RWPE2 (cell line): ENCODE results near the gene MLX.

Experiments
- ATAC-seq: fragments of 200-7000 bp; cut with Tn5 transposase; 3 replicates; pipeline ENCODE4 v1.9.1; 2021; ENCODE audit warnings: low read depth
- DNase-seq: peaks from one replicate; pipeline ENCODE4 v3.0.0-alpha.2; 2020; ENCODE audit warnings: low spot score
- H3K27ac ChIP-seq: fragments of 450-650 bp; 2 replicates; pipeline ENCODE4 v1.5.1; 2017; ENCODE audit warnings: mild to moderate bottlenecking; ENCODE audit not compliant: poor library complexity, severe bottlenecking
- H3K27me3 ChIP-seq: fragments of 250-450 bp; sonication (Bioruptor Pico); 2 replicates; pipeline ENCODE4 v1.5.1; 2021; ENCODE audit warnings: mild to moderate bottlenecking, moderate library complexity; ENCODE audit not compliant: insufficient read depth, poor library complexity, severe bottlenecking
- H3K36me3 ChIP-seq: fragments of 250-450 bp; sonication (Bioruptor Pico); 2 replicates; pipeline ENCODE4 v1.5.1; 2020; ENCODE audit warnings: low read depth, mild to moderate bottlenecking, moderate library complexity
- H3K4me1 ChIP-seq: fragments of 250-450 bp; sonication (Bioruptor Pico); 2 replicates; pipeline ENCODE4 v1.5.1; 2021; ENCODE audit warnings: mild to moderate bottlenecking, moderate library complexity; ENCODE audit not compliant: insufficient read depth, poor library complexity, severe bottlenecking
- H3K4me3 ChIP-seq: fragments of 250-450 bp; sonication (Bioruptor Pico); 2 replicates; pipeline ENCODE4 v1.5.1; 2021; ENCODE audit warnings: mild to moderate bottlenecking, moderate library complexity; ENCODE audit not compliant: severe bottlenecking
- H3K9me3 ChIP-seq: fragments of 250-450 bp; sonication (Bioruptor Pico); 2 replicates; pipeline ENCODE4 v1.5.1; 2021; ENCODE audit warnings: mild to moderate bottlenecking, moderate library complexity; ENCODE audit not compliant: severe bottlenecking
- TF ChIP-seq, protein P1 (sequence below): fragments of 450-650 bp; IDR thresholded peaks from one replicate; pipeline ENCODE4 v1.5.1; 2017; ENCODE audit warnings: mild to moderate bottlenecking, moderate library complexity; ENCODE audit not compliant: poor library complexity, severe bottlenecking

Gene MLX

DNA sequence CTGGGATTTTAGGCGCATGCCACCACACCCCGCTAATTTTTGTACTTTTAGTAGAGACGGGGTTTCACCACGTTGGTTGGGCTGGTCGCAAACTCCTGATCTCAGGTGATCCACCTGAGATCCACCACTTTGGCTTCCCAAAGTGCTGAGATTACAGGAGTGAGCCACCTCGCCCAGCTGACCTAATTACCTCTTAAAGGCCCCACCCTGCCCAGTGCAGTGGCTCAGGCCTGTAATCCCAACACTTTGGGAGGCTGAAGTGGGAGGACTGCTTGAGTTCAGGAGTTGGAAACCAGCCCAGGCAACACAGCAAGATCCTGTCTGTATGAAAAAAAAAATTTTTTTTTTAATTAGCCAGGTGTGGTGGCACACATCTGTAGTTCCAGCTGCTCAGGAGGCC is 7.8 kb upstream of the MLX start:
- H3K27ac ChIP-seq = peak overlapping the region; percentile 8
- DNase-seq (no peak), ATAC-seq (no peak)
- no peaks in the 10 kb centered on the region for H3K9me3 ChIP-seq
- peaks cover 8% of the 10 kb centered on the region for H3K36me3 ChIP-seq
- H3K4me1 ChIP-seq = no peaks in the 10 kb centered on the region
- TF ChIP-seq, protein P1, sequence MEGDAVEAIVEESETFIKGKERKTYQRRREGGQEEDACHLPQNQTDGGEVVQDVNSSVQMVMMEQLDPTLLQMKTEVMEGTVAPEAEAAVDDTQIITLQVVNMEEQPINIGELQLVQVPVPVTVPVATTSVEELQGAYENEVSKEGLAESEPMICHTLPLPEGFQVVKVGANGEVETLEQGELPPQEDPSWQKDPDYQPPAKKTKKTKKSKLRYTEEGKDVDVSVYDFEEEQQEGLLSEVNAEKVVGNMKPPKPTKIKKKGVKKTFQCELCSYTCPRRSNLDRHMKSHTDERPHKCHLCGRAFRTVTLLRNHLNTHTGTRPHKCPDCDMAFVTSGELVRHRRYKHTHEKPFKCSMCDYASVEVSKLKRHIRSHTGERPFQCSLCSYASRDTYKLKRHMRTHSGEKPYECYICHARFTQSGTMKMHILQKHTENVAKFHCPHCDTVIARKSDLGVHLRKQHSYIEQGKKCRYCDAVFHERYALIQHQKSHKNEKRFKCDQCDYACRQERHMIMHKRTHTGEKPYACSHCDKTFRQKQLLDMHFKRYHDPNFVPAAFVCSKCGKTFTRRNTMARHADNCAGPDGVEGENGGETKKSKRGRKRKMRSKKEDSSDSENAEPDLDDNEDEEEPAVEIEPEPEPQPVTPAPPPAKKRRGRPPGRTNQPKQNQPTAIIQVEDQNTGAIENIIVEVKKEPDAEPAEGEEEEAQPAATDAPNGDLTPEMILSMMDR = no peak
- H3K27me3 ChIP-seq = no peaks in the 10 kb centered on the region
- no peak overlapping the region for H3K4me3 ChIP-seq

DNA sequence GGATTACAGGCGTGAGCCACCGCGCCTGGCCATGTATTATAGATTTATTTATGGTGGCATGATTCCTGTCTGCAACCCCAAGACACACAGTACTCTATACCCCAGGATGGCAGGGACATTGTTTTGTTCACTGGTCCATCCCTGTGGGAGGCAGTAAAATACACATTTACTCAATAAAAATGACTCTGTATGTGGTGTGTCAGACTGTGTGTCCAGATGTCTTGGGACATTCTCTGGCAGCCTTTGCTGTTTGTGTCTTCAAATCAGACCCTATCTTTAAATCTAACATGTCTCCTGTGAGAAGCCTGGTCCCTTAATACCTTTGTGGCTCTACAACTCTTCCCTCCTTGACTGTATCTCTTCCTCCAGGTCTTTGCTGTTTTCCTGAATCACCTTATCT is 6.7 kb upstream of the MLX start:
- Histone ChIP-seq H3K36me3 (peaks cover 18% of the 10 kb centered on the region), H3K9me3 (no peaks in the 10 kb centered on the region), H3K4me1 (no peaks in the 10 kb centered on the region), H3K27ac (no peak overlapping the region), H3K4me3 (no peak overlapping the region), H3K27me3 (no peaks in the 10 kb centered on the region)
- ATAC-seq (no peak), DNase-seq (no peak)
- TF ChIP-seq, protein P1 = no peak

DNA sequence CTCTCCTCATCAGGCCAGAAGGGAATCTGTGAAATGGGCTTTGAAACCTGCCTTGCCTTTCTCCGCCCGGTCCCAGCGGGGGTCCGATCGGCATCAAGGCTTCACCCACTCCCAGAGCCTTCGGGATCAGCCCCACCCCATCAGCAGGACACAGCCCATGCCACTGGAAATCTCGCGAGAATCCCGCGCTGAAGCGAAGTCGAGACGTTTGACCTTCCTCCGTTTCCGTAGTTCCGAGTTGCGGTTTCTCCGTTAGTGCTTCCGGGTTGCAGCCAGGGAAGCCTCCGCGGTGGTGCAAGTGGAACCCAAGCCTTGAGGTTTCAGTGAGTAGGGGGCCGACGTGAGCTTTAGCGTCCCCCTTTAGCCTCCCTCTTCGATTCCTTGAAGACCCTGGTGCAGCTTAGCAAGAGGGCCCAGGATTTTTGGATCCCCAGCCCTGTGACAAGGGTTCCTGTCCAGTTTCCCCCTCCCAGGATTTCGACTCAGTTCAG is 5.0 kb upstream of the MLX start, which contains the start of gene COASY:
COASY (plus strand) TSS at position 252 of the 491 bp plus-strand sequence. CDS start 475 bp downstream, outside the sequence.
- Histone ChIP-seq H3K36me3 (peaks cover 29% of the 10 kb centered on the region), H3K9me3 (no peaks in the 10 kb centered on the region), H3K4me1 (peaks cover 2% of the 10 kb centered on the region), H3K27ac (peak within 1 kb of the TSS; percentile 72), H3K4me3 (peak within 1 kb of the TSS; percentile 93), H3K27me3 (no peaks in the 10 kb centered on the region)
- peak; percentile 70 for ATAC-seq
- DNase-seq = peak; percentile 97
- TF ChIP-seq, protein P1 = no peak

DNA sequence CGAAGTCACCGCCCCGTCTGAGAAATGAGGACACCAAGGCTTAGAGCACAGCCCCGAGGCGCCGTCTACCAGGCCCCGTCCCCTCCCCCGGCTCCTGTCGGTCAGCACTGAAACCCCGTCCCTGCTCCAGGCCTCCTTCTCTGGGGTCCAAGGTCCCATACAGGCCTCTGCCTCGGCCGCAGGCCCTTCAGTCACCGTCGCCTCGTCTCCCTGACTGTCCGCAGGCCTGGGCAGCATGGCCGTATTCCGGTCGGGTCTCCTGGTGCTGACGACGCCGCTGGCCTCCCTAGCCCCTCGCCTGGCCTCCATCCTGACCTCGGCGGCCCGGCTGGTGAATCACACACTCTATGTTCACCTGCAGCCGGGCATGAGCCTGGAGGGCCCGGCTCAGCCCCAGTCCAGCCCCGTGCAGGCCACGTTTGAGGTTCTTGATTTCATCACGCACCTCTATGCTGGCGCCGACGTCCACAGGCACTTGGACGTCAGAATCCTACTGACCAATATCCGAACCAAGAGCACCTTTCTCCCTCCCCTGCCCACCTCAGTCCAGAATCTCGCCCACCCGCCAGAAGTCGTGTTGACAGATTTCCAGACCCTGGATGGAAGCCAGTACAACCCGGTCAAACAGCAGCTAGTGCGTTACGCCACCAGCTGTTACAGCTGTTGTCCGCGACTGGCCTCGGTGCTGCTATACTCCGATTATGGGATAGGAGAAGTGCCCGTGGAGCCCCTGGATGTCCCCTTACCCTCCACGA is 4.3 kb upstream of the MLX start:
- no peaks in the 10 kb centered on the region for H3K9me3 ChIP-seq
- ATAC-seq (peak; percentile 31), DNase-seq (no peak)
- peak overlapping the region; percentile 93 for H3K4me3 ChIP-seq
- peak overlapping the region; percentile 72 for H3K27ac ChIP-seq
- H3K36me3 ChIP-seq = peaks cover 29% of the 10 kb centered on the region
- peaks cover 2% of the 10 kb centered on the region for H3K4me1 ChIP-seq
- H3K27me3 ChIP-seq = no peaks in the 10 kb centered on the region
- TF ChIP-seq, protein P1 = no peak

DNA sequence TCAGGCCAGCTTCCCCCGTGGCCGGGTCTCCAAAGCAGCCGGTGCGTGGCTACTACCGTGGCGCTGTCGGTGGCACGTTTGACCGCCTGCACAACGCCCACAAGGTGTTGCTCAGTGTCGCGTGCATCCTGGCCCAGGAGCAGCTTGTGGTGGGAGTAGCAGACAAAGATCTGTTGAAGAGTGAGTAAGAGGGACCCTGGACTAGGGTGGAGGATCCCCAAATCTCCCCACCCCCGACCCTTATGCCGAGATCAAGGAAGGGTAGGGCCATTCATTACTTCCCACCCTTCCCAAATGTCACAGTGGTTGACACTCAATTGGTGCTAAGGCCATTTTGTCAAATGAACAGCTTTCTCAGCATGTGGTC is 3.8 kb upstream of the MLX start:
- peak overlapping the region; percentile 72 for H3K27ac ChIP-seq
- H3K9me3 ChIP-seq = no peaks in the 10 kb centered on the region
- peak overlapping the region; percentile 93 for H3K4me3 ChIP-seq
- peaks cover 31% of the 10 kb centered on the region for H3K36me3 ChIP-seq
- DNase-seq = no peak
- TF ChIP-seq, protein P1 = no peak
- no peak for ATAC-seq
- H3K4me1 ChIP-seq = peaks cover 2% of the 10 kb centered on the region
- H3K27me3 ChIP-seq = no peaks in the 10 kb centered on the region
